Measurements from ENCODE around the gene EEF1A2.

EEF1A2 gene

DNA sequence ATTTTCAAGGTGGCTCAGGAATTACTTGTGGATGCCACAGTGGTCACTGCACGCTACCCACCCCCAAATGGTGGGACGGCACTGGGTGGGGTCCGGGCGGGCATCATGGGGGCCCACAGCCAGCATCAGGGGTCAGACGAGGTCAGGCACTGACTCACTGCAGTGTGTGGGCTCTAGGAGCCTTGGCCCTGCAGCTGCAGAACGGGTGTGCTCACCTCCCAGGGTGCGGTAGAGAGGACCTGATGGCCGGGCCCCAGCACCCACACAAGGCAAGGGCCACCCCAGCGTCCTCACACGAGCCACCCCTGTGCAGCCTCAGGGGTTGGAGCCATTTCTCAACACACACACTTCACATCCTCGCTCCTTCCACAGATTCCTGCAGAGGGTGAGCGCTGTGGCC is 60.8 kb downstream of the EEF1A2 start:
- TF ChIP-seq, protein P1, sequence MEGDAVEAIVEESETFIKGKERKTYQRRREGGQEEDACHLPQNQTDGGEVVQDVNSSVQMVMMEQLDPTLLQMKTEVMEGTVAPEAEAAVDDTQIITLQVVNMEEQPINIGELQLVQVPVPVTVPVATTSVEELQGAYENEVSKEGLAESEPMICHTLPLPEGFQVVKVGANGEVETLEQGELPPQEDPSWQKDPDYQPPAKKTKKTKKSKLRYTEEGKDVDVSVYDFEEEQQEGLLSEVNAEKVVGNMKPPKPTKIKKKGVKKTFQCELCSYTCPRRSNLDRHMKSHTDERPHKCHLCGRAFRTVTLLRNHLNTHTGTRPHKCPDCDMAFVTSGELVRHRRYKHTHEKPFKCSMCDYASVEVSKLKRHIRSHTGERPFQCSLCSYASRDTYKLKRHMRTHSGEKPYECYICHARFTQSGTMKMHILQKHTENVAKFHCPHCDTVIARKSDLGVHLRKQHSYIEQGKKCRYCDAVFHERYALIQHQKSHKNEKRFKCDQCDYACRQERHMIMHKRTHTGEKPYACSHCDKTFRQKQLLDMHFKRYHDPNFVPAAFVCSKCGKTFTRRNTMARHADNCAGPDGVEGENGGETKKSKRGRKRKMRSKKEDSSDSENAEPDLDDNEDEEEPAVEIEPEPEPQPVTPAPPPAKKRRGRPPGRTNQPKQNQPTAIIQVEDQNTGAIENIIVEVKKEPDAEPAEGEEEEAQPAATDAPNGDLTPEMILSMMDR (IDR thresholded peaks at IDR 0.05; ENCODE audit: low read depth, low read length), result no peak
- no peak overlapping the region for H3K4me3 ChIP-seq (replicated peaks in 1 of 2; ENCODE audit: low read depth in 2 of 2, low read length in 2 of 2)
- no peak for DNase-seq (ENCODE audit: low read depth in 2 of 2)

Data from cardiac fibroblast (primary cell).